ENCODE measurements around the gene ADK.

- no peak for TF ChIP-seq EZH2 (IDR thresholded peaks at IDR 0.05; ENCODE audit: low read depth, unreplicated experiment)
- TF ChIP-seq CTCF (conservative IDR thresholded peaks at IDR 0.05; ENCODE audit: low read depth in 2 of 2), result no peak
Observed at GRCh38 chr10:74322565-74322964, 171.5 kb downstream of the ADK start.
